GM12891 (cell line): ENCODE results near the gene MYO18A.

Source experiments
- PAX5 ChIP-seq: IDR thresholded peaks from 2 replicates; pipeline ENCODE4 v1.6.1; 2011; ENCODE audit warnings: low read length, moderate library complexity, mild to moderate bottlenecking; ENCODE audit not compliant: insufficient read depth, severe bottlenecking
- POLR2A ChIP-seq: IDR thresholded peaks from 2 replicates; pipeline ENCODE4 v1.6.1; 2011; ENCODE audit warnings: low read depth, low read length, control low read depth
- POLR2AphosphoS5 ChIP-seq: IDR thresholded peaks from 2 replicates; pipeline ENCODE4 v1.6.1; 2011; ENCODE audit warnings: low read depth, low read length, control low read depth
- SPI1 ChIP-seq: IDR thresholded peaks from 2 replicates; pipeline ENCODE4 v1.6.1; 2011; ENCODE audit warnings: low read depth, low read length, control low read depth
- TAF1 ChIP-seq: IDR thresholded peaks from 2 replicates; pipeline ENCODE4 v1.6.1; 2011; ENCODE audit warnings: low read depth, low read length, control low read depth

DNA sequence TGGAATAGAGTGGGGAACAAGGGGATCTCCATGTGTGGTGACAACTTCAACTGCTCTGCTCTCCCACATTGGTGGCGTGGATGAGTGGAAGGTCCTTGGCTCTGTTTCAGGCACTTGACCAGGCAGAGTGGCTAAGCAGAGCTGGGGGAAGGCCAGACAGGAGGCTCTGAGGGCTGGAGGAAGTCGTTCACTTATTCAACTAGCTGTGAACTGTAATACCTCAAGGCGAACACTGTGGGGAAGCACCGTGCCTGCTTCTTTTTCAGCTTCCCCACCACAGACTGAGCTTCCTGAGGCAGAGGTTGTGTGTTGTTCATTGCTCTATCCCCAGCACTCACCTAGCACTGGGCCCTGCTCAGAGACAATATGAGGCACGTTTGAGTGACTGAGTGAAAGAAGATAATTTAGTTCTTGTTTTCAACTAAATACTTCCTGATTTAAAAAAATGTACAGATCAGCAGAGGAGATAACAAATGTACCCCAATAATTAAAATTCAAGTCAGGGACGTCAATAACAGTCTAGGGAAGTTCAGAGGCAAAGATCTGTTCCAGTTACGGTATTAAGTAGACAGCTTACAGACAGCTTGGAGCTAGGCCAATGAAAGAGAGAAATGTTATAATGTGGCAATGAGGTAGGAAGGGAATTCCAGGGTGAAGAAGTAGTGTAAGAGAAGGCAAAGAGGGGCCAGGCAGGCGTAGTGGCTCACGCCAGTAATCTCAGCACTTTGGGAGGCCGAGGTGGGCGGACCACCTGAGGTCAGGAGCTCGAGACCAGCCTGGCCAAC, 34.7 kb downstream of the MYO18A start:
- no peak for TF ChIP-seq POLR2A
- no peak for TF ChIP-seq POLR2AphosphoS5
- no peak for TF ChIP-seq TAF1
- peak; percentile 41; the same call in 1 of the 2 replicates for TF ChIP-seq SPI1
- TF ChIP-seq PAX5: no peak
